ENCODE results near the gene ARHGAP22. TPM values are rescaled to one million over a fixed set of nuclear protein-coding genes. Genes with fewer than 3 reads are reported as not detected.
"Not testable (repeated sequence)": the region's sequence is repeated elsewhere in the genome, so short reads cannot be mapped to it uniquely, and the experiment has no call there.

ARHGAP22 gene
- total RNA-seq, 2 experiments from 2014 or later = 0.19 to 0.46 TPM

DNA sequence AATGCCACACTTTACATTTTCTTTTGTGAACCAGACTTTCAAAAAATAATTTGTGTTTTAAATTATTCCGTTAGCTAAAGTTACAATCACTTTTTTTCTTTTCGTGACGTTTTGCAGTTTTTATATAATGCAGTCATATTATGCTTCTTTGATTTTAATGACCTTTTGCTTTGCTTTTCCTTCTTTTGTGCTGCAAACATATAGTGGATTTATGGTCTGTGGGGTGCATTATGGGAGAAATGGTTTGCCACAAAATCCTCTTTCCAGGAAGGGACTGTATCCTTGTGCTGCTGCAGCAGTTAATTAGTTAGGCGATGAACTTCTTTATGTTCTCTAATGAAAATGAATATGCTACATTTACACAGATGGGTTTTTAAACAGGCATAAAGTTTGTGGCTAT lies 181.0 kb downstream of the ARHGAP22 start:
- H3K9me3 ChIP-seq (ENCODE audit: low read length) = no peaks in the 10 kb centered on the region
- H3K4me2 ChIP-seq (ENCODE audit: low read length) = no peak overlapping the region
- intact Hi-C loops (cut with micrococcal nuclease; ENCODE audit: unreplicated experiment) = no loop called here
- DNase-seq (ENCODE audit: low spot score) = no peak
- H3K4me1 ChIP-seq (ENCODE audit: insufficient read depth, low read length, poor library complexity, severe bottlenecking) = no peaks in the 10 kb centered on the region
- H2AFZ ChIP-seq (ENCODE audit: low read length) = no peak overlapping the region
- H4K20me1 ChIP-seq (ENCODE audit: insufficient read depth, low read length) = no peaks in the 10 kb centered on the region
- no peak overlapping the region for H3K27ac ChIP-seq (ENCODE audit: low read depth, low read length, poor library complexity, severe bottlenecking)
- no peak overlapping the region for H3K4me3 ChIP-seq (ENCODE audit: low read depth, low read length, poor library complexity, severe bottlenecking)
- no TSS peak for BruUV-seq (replicated peaks)
- ChIA-PET CTCF (ENCODE audit: unreplicated experiment) (no interaction called here), POLR2A (no interaction called here)
- no peaks in the 10 kb centered on the region for H3K9me2 ChIP-seq (ENCODE audit: insufficient read depth, low read length)
- TF ChIP-seq EZH2phosphoT487 (IDR thresholded peaks at IDR 0.05; ENCODE audit: borderline replicate concordance, low read depth, low read length) (no peak), CTCF (conservative IDR thresholded peaks at IDR 0.05; ENCODE audit: low read length) (no peak)
- no peaks in the 10 kb centered on the region for H3K79me2 ChIP-seq (ENCODE audit: insufficient read depth, low read depth, low read length)
- no peaks in the 10 kb centered on the region for H3K36me3 ChIP-seq (ENCODE audit: insufficient read depth, low read length)

DNA sequence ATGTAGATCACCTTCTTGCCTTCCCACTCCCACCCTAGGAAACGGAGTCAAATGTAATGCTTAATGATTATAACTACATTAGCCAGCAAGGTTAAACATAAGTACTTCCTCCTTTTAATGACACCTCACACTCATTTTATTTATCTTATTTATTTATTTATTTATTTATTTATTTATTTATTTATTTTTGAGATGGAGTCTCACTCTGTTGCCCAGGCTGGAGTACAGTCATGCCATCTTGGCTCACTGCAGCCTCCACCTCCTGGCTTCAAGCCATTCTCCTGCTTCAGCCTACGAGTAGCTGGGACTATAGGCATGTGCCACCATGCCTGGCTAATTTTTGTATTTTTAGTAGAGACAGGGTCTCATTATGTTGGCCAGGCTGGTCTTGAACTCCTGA lies 183.0 kb downstream of the ARHGAP22 start:
- H2AFZ ChIP-seq (ENCODE audit: low read length); H3K9me2 ChIP-seq (ENCODE audit: insufficient read depth, low read length); H3K4me3 ChIP-seq (ENCODE audit: low read depth, low read length, poor library complexity, severe bottlenecking); DNase-seq (ENCODE audit: low spot score); H3K4me1 ChIP-seq (ENCODE audit: insufficient read depth, low read length, poor library complexity, severe bottlenecking); H4K20me1 ChIP-seq (ENCODE audit: insufficient read depth, low read length); H3K79me2 ChIP-seq (ENCODE audit: insufficient read depth, low read depth, low read length); H3K9me3 ChIP-seq (ENCODE audit: low read length); BruUV-seq (replicated peaks); H3K36me3 ChIP-seq (ENCODE audit: insufficient read depth, low read length); intact Hi-C loops (cut with micrococcal nuclease; ENCODE audit: unreplicated experiment); H3K27ac ChIP-seq (ENCODE audit: low read depth, low read length, poor library complexity, severe bottlenecking); CTCF ChIA-PET (ENCODE audit: unreplicated experiment); H3K4me2 ChIP-seq (ENCODE audit: low read length): not testable (repeated sequence)
- POLR2A ChIA-PET = interaction anchor here (0.7 kb wide), 1 partner anchor 420 kb away, joined by 3 read pairs; no protein-coding TSS in a partner anchor

GRCh38 chr10:48419714-48420113 lies 185.2 kb downstream of the ARHGAP22 start:
- TF ChIP-seq EZH2phosphoT487 (IDR thresholded peaks at IDR 0.05; ENCODE audit: borderline replicate concordance, low read depth, low read length) = no peak
- TF ChIP-seq CTCF (conservative IDR thresholded peaks at IDR 0.05; ENCODE audit: low read length) = no peak
- H3K9me2 ChIP-seq (ENCODE audit: insufficient read depth, low read length) = no peaks in the 10 kb centered on the region
- no peaks in the 10 kb centered on the region for H4K20me1 ChIP-seq (ENCODE audit: insufficient read depth, low read length)
- intact Hi-C loops (cut with micrococcal nuclease; ENCODE audit: unreplicated experiment) = no loop called here
- H2AFZ ChIP-seq (ENCODE audit: low read length) = no peak overlapping the region
- no peak overlapping the region for H3K4me3 ChIP-seq (ENCODE audit: low read depth, low read length, poor library complexity, severe bottlenecking)
- H3K4me2 ChIP-seq (ENCODE audit: low read length) = no peak overlapping the region
- no peaks in the 10 kb centered on the region for H3K4me1 ChIP-seq (ENCODE audit: insufficient read depth, low read length, poor library complexity, severe bottlenecking)
- no peak for DNase-seq (ENCODE audit: low spot score)
- POLR2A ChIA-PET = interaction anchor here (1.5 kb wide), 1 partner anchor 13 kb away, joined by 4 read pairs; no protein-coding TSS in a partner anchor
- H3K36me3 ChIP-seq (ENCODE audit: insufficient read depth, low read length) = no peaks in the 10 kb centered on the region
- BruUV-seq (replicated peaks) = no TSS peak
- H3K9me3 ChIP-seq (ENCODE audit: low read length) = no peaks in the 10 kb centered on the region
- CTCF ChIA-PET (ENCODE audit: unreplicated experiment) = no interaction called here
- no peak overlapping the region for H3K27ac ChIP-seq (ENCODE audit: low read depth, low read length, poor library complexity, severe bottlenecking)
- H3K79me2 ChIP-seq (ENCODE audit: insufficient read depth, low read depth, low read length) = no peaks in the 10 kb centered on the region

Data from OCI-LY7 (cell line).